Measurements from ENCODE around the gene FAM89A. TPM values are rescaled to one million over a fixed set of nuclear protein-coding genes. Genes with fewer than 3 reads are reported as not detected.

FAM89A gene
- total RNA-seq, 1 donor from 2014 or later, result 48.0 TPM

- H3K4me3 Mint-ChIP-seq (ENCODE audit: unreplicated experiment), result peak overlapping the region; percentile 23
- TF ChIP-seq, protein P1, sequence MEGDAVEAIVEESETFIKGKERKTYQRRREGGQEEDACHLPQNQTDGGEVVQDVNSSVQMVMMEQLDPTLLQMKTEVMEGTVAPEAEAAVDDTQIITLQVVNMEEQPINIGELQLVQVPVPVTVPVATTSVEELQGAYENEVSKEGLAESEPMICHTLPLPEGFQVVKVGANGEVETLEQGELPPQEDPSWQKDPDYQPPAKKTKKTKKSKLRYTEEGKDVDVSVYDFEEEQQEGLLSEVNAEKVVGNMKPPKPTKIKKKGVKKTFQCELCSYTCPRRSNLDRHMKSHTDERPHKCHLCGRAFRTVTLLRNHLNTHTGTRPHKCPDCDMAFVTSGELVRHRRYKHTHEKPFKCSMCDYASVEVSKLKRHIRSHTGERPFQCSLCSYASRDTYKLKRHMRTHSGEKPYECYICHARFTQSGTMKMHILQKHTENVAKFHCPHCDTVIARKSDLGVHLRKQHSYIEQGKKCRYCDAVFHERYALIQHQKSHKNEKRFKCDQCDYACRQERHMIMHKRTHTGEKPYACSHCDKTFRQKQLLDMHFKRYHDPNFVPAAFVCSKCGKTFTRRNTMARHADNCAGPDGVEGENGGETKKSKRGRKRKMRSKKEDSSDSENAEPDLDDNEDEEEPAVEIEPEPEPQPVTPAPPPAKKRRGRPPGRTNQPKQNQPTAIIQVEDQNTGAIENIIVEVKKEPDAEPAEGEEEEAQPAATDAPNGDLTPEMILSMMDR (IDR thresholded peaks at IDR 0.05; ENCODE audit: unreplicated experiment), result no peak
- H3K27me3 Mint-ChIP-seq (ENCODE audit: unreplicated experiment), result peaks cover 9% of the 10 kb centered on the region
Measured at GRCh38 chr1:231021540-231022031, 18.5 kb downstream of the FAM89A start.

GRCh38 chr1:231020816-231021215, 19.2 kb downstream of the FAM89A start:
- Mint-ChIP-seq H3K9me3 (ENCODE audit: unreplicated experiment) (no peaks in the 10 kb centered on the region), H3K4me1 (ENCODE audit: unreplicated experiment) (peaks cover 33% of the 10 kb centered on the region), H3K36me3 (ENCODE audit: low read depth, unreplicated experiment) (peaks cover 45% of the 10 kb centered on the region), H3K27me3 (ENCODE audit: unreplicated experiment) (peaks cover 7% of the 10 kb centered on the region), H3K4me3 (ENCODE audit: unreplicated experiment) (no peak overlapping the region), H3K27ac (ENCODE audit: unreplicated experiment) (no peak overlapping the region)
- TF ChIP-seq, protein P1 (IDR thresholded peaks at IDR 0.05; ENCODE audit: unreplicated experiment), result no peak
- no peak for DNase-seq (ENCODE audit: low spot score)

More at GRCh38 chr1:231021540-231022031, 18.5 kb downstream of the FAM89A start:
- H3K9me3 Mint-ChIP-seq (ENCODE audit: unreplicated experiment), result no peaks in the 10 kb centered on the region
- H3K4me1 Mint-ChIP-seq (ENCODE audit: unreplicated experiment), result peaks cover 41% of the 10 kb centered on the region
- H3K36me3 Mint-ChIP-seq (ENCODE audit: low read depth, unreplicated experiment), result peaks cover 45% of the 10 kb centered on the region
- no peak overlapping the region for H3K27ac Mint-ChIP-seq (ENCODE audit: unreplicated experiment)
- DNase-seq (ENCODE audit: low spot score), result no peak

DNA sequence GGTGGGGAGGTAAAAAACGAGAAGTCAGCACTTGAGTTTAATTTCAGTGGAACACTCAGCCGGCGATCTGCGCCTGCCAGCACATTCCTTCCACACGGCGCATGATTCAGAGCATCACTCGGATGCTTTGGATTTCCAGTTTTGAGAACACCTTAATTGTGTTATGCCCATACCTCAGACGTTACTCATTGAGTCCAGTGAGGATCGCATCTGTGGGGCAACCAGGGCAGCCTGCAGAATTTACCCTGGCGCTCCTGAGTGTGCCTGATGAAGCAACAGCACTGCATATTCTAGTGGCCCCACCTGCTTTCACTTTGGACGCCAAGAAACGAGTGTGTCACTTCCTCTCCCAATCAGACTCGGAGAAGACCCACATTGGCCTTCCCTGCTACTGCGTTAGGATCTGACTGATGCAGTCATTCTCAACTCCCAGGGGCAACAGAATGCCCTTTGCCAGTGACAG, 19.9 kb downstream of the FAM89A start:
- no peaks in the 10 kb centered on the region for H3K9me3 Mint-ChIP-seq (ENCODE audit: unreplicated experiment)
- DNase-seq (ENCODE audit: low spot score), result no peak
- peaks cover 29% of the 10 kb centered on the region for H3K4me1 Mint-ChIP-seq (ENCODE audit: unreplicated experiment)
- peaks cover 7% of the 10 kb centered on the region for H3K27me3 Mint-ChIP-seq (ENCODE audit: unreplicated experiment)
- H3K36me3 Mint-ChIP-seq (ENCODE audit: low read depth, unreplicated experiment), result peaks cover 45% of the 10 kb centered on the region
- H3K4me3 Mint-ChIP-seq (ENCODE audit: unreplicated experiment), result no peak overlapping the region
- TF ChIP-seq, protein P1 (IDR thresholded peaks at IDR 0.05; ENCODE audit: unreplicated experiment), result no peak
- H3K27ac Mint-ChIP-seq (ENCODE audit: unreplicated experiment), result no peak overlapping the region

- no peak overlapping the region for H3K27ac Mint-ChIP-seq (ENCODE audit: unreplicated experiment)
- TF ChIP-seq, protein P1 (IDR thresholded peaks at IDR 0.05; ENCODE audit: unreplicated experiment), result no peak
- peaks cover 45% of the 10 kb centered on the region for H3K36me3 Mint-ChIP-seq (ENCODE audit: low read depth, unreplicated experiment)
- no peaks in the 10 kb centered on the region for H3K9me3 Mint-ChIP-seq (ENCODE audit: unreplicated experiment)
- no peak for DNase-seq (ENCODE audit: low spot score)
- peaks cover 28% of the 10 kb centered on the region for H3K4me1 Mint-ChIP-seq (ENCODE audit: unreplicated experiment)
- no peak overlapping the region for H3K4me3 Mint-ChIP-seq (ENCODE audit: unreplicated experiment)
- peaks cover 7% of the 10 kb centered on the region for H3K27me3 Mint-ChIP-seq (ENCODE audit: unreplicated experiment)
Measured at GRCh38 chr1:231019711-231020110, 20.3 kb downstream of the FAM89A start.

GRCh38 chr1:231016966-231017365, 23.1 kb downstream of the FAM89A start:
- Mint-ChIP-seq H3K36me3 (ENCODE audit: low read depth, unreplicated experiment) (peaks cover 33% of the 10 kb centered on the region), H3K9me3 (ENCODE audit: unreplicated experiment) (no peaks in the 10 kb centered on the region), H3K4me3 (ENCODE audit: unreplicated experiment) (no peak overlapping the region), H3K4me1 (ENCODE audit: unreplicated experiment) (peaks cover 20% of the 10 kb centered on the region), H3K27me3 (ENCODE audit: unreplicated experiment) (peaks cover 2% of the 10 kb centered on the region), H3K27ac (ENCODE audit: unreplicated experiment) (no peak overlapping the region)
- TF ChIP-seq, protein P1 (IDR thresholded peaks at IDR 0.05; ENCODE audit: unreplicated experiment), result no peak
- DNase-seq (ENCODE audit: low spot score), result no peak
